NCI-H1930 (cell line): ENCODE results near the gene RCOR2.

Experiments
- DNase-seq, 2 experiments: peaks; one replicate each; lab custom pipeline; 2025; lab: John Stamatoyannopoulos, UW

Gene RCOR2

DNA sequence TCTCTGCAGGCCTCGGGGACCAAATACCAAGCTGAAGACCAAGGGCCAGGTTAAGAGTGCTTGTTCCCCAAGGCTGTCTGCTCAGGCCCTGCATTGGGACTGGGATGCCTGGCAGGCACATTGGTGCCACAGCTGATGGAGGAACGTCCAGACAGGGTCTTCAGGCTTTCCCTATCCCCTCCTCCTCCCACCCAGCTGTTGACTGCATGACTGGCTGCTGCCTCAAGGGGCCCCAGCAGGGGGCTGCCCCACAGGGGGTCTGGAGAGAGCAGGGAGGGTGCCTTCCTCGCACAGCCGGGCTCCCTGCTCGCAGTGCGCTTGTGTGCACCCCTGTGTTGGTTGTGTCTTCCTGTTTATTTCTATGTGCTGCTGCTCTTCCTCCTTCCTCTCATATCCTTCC lies 9.9 kb downstream of the RCOR2 start:
- no peak for DNase-seq

DNA sequence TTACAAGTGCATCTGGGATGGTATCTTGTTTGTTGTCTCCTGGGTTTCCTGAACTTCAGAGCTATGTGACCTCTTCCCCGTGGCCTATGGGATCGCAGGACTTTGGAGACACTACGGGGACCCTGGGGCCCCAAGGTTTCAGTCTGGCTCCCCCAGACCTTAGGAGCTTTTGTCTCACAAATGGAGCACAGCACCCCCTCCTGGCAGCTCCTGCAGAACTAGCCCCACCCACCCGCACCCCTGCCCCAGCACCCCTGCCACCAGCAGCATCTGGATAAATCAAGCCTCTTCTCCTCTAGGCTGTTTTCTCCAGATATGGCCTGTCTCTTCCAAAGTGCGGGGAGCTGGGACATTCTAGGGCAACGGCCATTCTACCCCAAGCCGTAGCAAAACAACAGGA lies 10.4 kb downstream of the RCOR2 start:
- no peak for DNase-seq

DNA sequence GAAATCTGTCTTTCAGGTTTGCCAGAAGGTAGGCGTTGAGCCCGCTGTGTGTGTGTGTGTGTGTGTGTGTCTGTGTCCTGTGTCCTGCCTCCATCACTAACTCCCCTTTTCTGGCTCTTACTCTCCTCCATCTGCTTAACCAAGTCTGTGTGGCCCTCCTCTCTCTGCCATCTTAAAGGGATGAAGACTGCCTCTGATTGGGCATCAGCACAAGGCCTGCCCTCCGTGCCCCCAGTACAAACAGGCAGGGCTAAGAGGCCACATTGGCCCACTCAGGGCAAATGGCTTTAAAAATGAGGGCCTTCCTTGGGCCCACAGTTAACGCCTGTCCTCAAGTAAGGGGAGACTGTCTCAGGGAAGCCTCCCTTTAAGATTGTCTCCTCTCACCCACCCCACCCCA lies 10.9 kb downstream of the RCOR2 start:
- no peak for DNase-seq

DNA sequence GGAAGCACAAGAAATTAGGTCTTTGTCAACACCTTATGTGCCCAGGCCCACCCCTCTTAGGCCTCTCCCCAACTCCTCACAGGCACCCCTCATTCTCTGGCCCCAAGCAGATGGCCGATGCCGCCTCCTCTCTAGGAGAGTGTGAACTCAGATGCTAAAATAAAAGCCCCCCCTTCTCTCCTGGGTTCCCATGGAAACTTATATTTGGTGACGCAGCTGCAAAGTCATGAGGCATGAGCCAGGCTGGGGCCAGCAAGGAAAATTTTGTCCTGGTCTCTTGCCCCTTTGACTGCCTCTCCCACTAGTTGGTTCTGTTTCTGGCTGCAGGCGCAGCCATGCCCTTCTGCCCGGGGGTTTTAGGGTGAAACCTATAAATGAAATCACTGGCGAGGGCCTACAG lies 11.8 kb downstream of the RCOR2 start:
- no peak for DNase-seq

DNA sequence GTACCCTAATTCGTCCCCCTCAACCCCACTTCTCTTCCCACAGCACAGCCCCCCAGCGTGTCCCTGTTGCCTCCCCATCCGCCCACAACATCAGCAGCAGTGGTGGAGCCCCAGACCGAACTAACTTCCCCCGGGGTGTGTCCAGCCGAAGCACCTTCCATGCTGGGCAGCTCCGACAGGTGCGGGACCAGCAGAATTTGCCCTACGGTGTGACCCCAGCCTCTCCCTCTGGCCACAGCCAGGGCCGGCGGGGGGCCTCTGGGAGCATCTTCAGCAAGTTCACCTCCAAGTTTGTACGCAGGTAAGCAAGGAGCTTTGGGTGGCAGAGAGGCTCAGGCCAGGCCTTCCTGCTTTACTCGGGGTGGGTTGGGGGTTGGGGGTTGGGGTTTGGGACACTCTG lies 12.2 kb downstream of the RCOR2 start:
- no peak for DNase-seq

DNA sequence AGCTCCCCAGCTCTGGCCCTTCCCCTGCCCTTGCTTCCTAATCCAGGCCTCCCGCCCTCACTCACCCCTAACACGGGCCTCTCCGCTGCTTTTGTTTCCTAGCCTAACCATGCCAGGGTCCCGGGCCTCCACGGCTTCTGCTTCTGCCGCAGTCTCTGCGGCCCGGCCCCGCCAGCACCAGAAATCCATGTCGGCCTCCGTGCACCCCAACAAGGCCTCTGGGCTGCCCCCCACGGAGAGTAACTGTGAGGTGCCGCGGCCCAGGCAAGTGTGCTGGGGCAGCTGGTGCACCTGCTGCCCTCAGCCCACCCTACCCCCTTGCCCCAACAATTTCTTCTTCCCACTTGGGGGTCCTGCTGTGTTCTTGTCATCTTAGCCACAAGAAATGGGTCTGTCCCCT lies 13.1 kb downstream of the RCOR2 start:
- DNase-seq: no peak

DNA sequence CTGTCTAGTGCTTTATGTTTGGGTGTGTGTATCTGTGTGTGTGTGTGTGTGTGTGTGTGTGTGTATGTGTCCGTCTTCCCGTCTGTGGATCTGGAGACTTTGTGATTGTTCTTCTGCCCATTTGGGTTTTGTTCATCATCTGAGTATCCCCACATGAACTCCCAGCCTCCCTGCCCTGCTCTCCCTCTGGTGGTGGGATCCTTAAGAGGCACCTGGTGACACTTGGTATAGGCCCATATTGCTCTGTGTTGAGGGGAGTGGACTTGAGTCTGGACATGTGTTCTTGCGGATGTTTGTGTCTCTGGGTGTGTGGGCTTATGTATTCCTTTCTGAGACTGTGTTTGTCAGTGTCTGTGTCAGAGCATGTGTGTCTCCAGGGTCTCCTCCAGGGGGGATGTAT lies 15.3 kb downstream of the RCOR2 start:
- no peak for DNase-seq

DNA sequence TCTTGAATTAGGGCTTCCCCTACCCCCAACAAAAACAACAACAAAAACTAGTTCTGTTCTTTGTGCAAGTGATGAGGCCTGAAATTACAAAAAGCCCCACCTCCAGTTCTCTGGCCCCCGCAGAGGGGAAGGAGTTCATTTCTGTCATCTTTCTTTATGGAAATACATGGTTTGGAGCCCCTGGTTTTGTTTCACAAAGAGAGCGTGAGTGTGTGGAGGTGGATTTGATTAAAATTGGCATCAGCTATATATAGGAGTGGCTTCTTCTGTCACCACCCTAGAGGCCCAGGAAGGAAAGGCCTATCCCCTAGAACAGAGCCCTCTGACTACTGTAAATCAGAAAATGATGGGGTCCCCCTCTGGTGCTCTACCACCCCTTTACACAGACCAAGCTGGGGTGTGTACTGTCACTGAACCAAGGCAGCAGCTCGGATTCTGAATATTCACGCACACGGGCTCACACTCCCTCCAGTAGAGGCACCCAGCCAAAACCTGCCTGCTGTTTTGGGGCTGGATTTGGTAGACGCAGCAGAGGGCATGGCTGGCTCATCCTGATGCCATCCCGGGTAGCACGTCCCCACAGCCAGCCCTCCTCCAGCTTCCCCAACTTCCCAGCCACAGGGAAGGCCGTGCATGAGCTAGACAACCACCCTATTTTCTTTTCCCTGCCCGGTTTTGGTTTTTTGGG lies 19.4 kb downstream of the RCOR2 start:
- DNase-seq: no peak

DNA sequence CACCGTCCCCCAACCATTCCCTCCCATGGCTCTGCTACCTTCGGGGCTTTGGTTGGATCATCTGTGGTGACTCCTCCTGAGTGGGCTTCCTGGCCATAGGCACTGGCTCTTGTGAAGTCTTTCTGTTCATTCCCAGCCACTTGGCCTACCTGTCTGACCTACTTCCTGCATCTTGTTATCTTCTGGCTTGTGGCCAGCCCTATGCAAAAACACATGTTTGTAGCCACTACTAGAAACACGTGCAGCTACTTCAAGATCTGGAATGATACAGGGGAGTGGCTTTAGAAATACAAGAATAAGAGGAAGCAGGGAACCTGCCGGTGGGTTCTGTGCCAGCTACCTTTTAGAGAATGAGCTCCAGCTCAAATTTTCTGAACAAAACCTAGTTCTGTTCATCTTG lies 20.9 kb downstream of the RCOR2 start:
- DNase-seq: no peak

DNA sequence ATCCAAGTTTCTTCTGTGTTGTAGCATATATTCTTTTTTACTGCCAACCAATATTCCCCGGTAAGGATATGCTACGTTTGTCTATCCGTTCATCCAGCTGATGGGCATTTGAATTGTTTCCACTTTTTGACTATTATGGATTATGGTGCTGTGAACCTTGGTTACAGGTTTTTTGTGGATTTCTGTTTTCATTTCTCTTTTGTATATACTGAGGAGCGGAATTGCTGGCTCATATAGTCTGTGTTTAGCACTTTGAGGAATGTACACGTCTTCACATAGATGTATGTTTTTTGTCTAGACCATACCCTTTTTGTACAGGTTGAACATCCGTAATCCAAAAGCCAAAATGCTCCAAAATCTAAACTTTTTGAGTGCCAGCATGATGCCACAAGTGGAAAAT lies 23.6 kb downstream of the RCOR2 start:
- no peak for DNase-seq

DNA sequence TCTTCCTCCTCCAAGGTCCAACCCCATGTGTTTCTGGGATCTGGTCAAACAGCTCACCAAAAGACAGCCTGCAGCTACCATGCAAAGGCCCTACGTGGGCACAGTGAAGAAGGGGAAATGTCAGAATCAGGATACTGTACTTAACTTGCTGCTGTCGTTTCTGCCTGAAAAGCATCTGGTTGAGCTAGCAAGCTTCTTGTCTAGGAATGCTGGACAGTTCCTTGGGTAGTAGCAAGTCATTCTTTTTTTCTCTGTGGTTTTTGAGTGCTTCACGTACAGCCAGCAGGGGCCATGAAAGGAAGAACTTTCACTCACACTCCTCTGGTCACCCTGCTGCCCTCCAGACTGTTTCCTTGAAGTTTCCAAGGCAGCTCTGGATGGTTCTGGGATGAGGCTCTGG lies 24.7 kb downstream of the RCOR2 start:
- DNase-seq: no peak

DNA sequence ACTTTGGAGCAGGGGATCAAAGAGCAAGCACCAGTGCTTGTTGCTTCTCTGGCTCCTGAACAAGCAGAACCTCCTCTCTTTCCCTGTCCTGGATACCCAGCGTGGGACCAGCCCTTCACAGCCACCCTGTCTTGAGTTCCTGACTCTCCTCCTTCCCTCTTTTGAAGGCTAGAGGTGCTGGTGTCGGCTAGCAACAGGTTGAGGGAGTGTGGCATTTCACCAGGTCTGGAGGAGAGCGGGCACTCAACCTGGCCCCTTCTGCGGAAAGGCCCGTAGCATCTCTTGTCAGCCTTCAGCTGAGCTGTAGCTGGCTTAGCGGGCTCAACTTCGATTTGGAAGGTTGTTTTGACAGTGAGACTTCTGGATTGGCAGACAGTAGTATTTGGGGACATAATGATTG lies 26.6 kb downstream of the RCOR2 start:
- no peak for DNase-seq

DNA sequence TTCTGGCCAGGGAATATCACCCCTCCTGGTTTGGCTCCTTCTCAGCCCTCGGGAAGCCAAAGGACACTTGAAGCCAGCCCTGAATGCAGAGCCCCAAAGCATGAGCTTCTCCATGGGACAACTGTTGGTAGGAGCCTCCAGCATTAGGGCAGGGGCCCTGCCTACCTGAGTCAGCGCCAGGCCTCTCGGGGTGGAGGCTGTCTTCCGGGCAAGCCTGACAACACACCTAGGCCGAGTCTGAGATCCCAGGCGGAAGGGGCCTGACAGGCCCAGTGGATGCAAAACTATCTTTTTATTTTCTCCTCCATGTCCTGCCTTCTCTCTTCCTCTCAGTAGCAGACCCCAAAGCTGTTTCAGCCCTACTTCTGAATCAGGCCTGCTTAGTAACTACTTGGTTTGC lies 27.6 kb downstream of the RCOR2 start:
- DNase-seq: no peak

DNA sequence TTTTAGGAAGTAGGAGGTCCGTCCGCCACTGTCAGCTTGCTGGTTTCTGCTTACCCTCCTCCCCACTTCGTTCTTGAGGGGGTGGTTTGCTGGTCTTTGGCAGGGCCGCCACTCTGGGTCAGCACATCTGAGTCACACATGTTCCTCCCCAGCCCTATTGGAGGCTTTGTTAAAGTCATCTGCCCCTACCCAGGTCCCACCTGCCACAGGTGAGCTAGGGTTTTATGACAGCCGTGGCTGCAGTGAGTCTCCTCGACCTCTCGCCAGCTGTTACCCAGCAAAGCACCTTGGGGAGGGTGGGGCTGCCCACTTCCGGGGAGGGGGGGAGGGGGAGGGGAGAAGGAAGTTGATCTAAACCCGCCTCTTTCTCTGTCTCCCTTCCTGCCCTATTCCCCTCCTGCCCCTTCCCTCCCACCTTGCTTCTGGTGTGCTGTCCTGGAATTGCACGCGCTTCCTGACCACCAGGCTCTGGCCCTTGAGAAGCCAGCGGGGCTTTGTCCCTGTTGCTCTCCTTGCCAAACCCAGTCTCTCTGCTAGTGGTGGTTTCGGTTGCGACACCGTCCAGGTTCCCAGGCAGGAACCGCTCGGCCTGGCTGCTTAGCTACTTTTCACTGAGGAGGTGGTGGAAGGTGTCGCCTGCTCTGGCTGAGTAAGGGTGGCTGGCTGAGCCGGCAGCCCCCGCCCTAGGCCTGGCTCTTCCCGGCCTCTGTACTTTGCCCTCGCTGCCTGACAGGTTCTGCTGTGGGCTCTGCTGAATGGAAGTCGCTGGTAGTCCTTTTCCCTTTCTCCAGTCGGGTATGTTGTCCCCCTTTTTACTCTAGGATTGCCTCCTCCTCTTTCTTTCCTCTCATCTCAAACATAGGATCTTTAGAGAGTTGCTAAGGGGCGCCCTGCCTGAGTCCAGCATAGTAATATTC lies 28.5 kb downstream of the RCOR2 start:
- DNase-seq: no peak

DNA sequence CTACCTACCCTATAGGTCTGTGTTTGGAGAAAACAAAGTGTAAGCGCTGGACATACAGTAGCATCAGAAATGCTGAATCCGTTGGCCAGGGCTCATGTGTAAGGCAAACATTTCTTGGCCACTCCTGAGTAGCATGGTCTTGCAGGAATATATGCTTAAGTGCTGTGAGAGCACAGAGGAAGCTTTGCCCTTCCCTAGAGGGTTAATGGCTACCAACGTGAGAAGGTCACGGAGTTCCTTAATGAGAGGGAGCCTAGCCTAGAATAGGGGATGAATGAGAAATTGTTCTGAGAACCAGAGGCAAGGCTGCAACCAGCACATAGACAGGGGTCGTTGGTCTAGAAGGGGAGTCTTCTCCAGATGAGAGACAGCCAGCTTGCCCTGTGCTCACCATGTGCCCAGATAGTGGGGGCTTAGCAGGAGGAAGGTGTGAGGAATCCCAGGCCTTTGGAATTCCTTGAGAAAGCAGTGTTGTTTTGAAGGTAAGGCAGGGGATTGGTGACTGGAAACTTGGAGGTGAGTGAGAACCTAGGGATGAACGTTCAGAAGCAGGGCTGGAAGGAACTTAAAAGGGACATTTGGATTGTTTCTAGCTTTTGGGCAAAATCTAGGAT lies 29.5 kb downstream of the RCOR2 start:
- DNase-seq: no peak

DNA sequence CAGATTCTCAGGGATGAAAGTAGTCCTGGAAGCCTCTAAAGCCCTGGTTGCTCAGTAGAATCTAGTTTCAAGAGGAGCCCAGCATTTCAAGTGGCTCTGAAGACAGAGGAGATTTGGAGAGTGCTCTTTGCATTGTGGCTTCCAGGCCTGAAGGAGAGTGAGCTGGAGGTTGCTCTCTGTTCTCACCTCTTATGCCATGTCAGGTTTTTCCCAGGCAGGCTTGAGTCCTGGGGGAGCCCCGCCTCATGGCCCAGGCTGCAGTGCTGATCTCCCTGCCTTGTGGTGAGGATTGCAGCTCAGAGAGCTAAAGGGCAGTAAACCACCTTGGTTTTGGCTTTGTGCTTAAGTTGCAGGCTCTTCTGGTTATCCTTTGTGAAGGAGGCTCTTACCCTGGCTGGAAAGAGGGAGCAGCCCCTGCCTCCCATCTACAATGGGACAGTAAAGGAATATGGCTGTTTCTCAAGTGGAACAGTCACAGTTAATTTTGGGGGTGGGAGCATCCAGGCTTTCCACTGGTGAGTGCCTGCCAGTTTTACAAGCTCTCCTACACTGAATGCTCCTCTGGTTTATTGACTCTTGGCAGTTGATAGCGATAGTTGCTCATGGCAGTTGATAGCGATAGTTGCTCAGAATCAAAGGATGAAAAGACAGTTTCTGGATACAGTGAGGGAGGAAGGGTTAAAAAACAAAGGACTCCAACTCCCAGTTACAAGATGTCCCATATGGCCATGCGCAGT lies 32.6 kb downstream of the RCOR2 start:
- no peak for DNase-seq

DNA sequence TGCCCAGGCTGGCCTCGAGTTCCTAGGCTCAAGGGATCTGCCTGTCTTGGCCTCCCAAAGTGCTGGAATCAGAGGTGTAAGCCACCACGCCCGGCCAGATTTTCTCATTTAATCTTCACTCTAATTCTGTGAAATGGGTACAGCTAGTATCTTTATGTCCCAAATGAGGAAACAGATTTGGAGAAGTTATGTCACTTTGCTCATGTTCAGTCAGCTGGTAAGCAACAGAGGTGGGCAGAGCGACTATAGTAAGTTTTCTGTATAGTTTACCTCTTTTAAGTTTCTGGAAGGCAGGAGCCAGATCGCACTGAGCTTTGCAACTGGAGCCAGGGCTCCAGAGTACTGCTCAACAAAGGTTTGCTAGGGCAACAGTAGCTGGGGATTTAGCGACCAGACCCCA lies 33.2 kb downstream of the RCOR2 start:
- DNase-seq: no peak

DNA sequence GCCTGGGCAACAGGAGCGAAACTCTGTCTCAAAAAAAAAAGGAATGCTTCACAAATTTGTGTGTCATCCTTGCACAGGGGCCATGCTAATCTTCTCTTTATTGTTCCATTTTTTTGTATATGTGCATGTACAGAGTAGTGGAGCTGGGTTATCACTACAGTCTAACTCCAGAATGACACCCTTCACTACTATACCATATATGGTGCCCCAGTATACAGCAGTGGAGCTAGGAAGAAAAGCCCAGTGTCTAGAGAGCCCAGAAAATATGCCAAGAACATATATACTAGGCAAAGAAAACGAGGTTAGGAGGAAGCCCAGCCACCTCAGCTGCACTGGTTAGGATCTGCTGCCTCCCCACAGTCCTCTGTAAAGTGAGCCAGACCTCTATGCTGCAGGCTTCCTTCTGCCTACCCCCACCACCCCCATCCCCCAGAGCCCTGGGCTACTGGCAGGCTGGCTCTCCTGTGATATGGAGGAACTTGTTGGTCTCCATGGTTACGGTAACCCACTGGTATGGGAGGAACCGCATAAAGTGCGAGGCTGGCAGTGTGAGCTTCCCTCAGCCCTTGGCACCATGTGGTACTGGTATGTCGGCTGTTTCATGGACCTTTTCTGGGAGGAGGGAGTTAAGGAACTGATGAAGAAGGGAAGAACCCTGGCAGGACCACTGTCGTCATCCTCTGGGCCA lies 34.3 kb downstream of the RCOR2 start:
- no peak for DNase-seq

DNA sequence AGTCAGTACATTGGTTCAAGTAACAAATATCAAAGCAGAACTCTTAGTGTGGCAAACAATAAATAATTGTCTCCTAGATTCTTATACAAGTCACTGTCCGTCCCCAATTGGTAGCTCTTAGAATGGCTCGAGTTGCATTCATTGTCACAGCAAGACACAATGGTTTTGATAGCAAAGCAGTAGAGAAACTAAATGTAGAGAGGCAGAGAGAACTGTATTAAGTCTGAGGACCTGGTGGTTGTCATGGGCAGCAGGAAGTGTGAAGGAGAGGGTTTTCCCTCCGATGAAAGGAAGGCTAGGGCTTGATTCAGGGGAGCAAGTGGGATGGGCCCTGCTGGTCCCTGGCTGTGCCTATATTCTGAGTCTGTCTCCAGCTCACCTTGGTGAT lies 36.6 kb downstream of the RCOR2 start:
- no peak for DNase-seq

DNA sequence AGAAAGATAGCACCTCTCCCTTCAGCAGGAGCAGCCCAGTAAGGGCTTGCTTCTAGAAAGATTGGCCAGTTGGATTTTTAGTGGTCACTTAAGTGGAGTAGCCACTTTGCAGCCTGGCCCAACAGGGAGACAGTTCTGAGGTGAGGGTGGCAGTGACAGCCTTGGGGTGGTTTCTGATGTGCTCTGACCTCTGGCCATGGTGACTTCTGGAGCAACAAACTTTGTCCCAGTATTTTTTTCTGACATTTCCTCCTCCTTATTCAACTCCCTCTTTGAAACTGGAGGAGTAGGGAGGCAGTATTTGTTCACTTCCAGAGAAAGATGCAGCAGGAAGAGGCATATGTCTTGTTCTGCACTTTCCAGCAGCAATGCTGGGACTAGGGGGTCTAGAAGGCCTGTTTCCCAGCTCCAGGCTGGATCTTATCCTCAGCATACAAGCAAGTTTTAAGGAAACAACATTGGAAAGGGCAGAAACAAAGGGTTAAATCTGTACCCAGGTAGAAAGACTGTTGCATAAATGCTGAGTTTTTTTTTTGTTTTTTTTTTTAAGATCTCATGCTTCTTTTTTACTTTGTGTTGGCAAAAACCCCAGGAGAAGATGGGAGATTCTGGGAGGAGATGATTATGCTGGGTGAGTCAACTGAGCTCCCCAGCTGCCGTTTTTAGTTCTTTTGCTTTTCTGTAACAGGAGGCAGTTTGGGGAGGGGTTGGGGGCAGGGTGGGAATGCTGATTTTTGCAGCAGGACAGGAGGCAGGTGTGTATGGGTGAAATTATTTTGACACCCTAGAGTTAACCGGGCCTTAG lies 37.2 kb downstream of the RCOR2 start:
- DNase-seq: no peak

DNA sequence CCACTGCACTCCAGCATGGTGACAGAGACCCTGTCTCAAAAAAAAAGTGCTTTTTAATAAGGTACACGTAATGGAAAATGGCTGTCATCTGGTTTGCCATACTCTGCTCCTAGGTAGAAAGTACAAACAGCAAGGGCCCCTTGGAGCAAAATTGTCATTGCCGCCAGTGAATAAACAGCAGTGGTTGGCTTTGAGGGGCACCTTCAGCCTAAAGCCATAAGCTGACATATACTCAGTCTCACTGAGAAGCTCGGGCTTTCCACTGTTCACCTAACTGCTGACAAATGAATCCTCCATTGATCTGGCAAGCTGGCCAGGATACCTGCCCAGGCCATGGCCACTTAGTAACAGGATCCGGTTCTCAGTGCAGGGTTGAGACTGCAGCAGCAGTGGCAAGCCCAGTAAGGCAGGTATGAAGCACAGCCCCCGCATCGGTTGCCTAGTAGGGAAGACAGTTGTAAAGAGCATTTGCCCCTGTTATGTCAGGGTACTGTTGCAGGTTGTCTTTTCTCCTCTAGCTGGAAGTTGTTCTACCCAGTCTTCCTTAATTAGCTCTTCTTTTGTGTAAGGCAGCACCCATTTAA lies 39.2 kb downstream of the RCOR2 start:
- no peak for DNase-seq
